Measurements from ENCODE around the gene RALGAPB.

GRCh38 chr20:38519426-38519825, 46.8 kb downstream of the RALGAPB start:
- TF ChIP-seq, protein P1, sequence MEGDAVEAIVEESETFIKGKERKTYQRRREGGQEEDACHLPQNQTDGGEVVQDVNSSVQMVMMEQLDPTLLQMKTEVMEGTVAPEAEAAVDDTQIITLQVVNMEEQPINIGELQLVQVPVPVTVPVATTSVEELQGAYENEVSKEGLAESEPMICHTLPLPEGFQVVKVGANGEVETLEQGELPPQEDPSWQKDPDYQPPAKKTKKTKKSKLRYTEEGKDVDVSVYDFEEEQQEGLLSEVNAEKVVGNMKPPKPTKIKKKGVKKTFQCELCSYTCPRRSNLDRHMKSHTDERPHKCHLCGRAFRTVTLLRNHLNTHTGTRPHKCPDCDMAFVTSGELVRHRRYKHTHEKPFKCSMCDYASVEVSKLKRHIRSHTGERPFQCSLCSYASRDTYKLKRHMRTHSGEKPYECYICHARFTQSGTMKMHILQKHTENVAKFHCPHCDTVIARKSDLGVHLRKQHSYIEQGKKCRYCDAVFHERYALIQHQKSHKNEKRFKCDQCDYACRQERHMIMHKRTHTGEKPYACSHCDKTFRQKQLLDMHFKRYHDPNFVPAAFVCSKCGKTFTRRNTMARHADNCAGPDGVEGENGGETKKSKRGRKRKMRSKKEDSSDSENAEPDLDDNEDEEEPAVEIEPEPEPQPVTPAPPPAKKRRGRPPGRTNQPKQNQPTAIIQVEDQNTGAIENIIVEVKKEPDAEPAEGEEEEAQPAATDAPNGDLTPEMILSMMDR (IDR thresholded peaks at IDR 0.05), result no peak
- no peak for TF ChIP-seq POLR2A (IDR thresholded peaks at IDR 0.05)
